Upper lobe of right lung (tissue), 1 donor: Measurements from ENCODE around the gene KDM2B. TPM values are rescaled to one million over a fixed set of nuclear protein-coding genes. Genes with fewer than 3 reads are reported as not detected.

Source experiments
- ATAC-seq: fragments of 200-7000 bp; cut with Tn5 transposase; one replicate; pipeline ENCODE4 v1.9.1; 2020; ENCODE audit warnings: mild to moderate bottlenecking, moderate library complexity
- DNase-seq: peaks from one replicate; pipeline ENCODE4 v3.0.0-alpha.2; 2020
- H3K27ac ChIP-seq: fragments of 200-600 bp; one replicate; pipeline ENCODE4 v1.8.0; 2022
- H3K27me3 ChIP-seq: fragments of 200-600 bp; one replicate; pipeline ENCODE4 v1.8.0; 2022; ENCODE audit warnings: mild to moderate bottlenecking
- H3K36me3 ChIP-seq: fragments of 200-600 bp; one replicate; pipeline ENCODE4 v1.8.0; 2022
- H3K4me1 ChIP-seq: fragments of 200-600 bp; one replicate; pipeline ENCODE4 v1.8.0; 2022
- H3K4me3 ChIP-seq: fragments of 200-600 bp; one replicate; pipeline ENCODE4 v1.8.0; 2022; ENCODE audit warnings: mild to moderate bottlenecking
- H3K9me3 ChIP-seq: fragments of 200-600 bp; one replicate; pipeline ENCODE4 v1.8.0; 2022
- intact Hi-C: fragments of 100-400 bp; cut with DNase I; formaldehyde crosslinking; loops from one replicate; pipeline ENCODE4 v1.11.0; 2022
- total RNA-seq: library from RNA; stranded (reverse); fragmentation: NEBNext Ultra II Directional; extraction: Animal tissue kit (Norgen Biotek cat#: 25700); gene quantifications from one replicate; pipeline ENCODE4 v1.2.1, GENCODE V29; 2021
- TF ChIP-seq, protein P1 (sequence below): fragments of 200-600 bp; IDR thresholded peaks from one replicate; pipeline ENCODE4 v1.8.0; 2022; ENCODE audit warnings: antibody characterized with exemption
- donor health status: DM: no; HTN: yes; CAD: no; lungs with severe emphysema.

The KDM2B gene
- total RNA-seq, 1 donor from 2014 or later: 35.4 TPM

DNA sequence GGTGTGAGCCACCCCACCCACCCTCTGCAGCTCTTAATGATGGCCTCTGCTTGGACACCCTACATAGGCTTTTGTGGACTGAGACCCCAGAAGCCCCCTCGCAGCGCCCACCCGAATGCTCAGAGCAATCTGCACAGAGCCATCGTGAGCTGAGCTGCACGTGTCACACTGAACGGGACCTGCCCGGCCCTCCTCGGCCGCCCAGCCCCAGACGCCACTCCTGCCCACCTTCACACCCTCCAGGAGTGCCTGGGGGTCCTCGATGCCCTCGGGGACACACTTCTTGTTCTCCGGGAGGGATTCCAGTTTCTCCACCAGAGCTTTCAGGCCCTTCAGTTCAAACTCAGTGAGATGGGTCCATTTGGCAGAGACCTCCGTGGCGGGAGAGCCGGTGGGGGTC is 71.5 kb downstream of the KDM2B start:
- H3K9me3 ChIP-seq: no peaks in the 10 kb centered on the region
- no peak overlapping the region for H3K27ac ChIP-seq
- no peak overlapping the region for H3K4me3 ChIP-seq
- intact Hi-C loops: no loop called here
- DNase-seq (no peak), ATAC-seq (no peak)
- TF ChIP-seq, protein P1, sequence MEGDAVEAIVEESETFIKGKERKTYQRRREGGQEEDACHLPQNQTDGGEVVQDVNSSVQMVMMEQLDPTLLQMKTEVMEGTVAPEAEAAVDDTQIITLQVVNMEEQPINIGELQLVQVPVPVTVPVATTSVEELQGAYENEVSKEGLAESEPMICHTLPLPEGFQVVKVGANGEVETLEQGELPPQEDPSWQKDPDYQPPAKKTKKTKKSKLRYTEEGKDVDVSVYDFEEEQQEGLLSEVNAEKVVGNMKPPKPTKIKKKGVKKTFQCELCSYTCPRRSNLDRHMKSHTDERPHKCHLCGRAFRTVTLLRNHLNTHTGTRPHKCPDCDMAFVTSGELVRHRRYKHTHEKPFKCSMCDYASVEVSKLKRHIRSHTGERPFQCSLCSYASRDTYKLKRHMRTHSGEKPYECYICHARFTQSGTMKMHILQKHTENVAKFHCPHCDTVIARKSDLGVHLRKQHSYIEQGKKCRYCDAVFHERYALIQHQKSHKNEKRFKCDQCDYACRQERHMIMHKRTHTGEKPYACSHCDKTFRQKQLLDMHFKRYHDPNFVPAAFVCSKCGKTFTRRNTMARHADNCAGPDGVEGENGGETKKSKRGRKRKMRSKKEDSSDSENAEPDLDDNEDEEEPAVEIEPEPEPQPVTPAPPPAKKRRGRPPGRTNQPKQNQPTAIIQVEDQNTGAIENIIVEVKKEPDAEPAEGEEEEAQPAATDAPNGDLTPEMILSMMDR: no peak
- peaks cover 36% of the 10 kb centered on the region for H3K36me3 ChIP-seq
- no peaks in the 10 kb centered on the region for H3K4me1 ChIP-seq
- no peaks in the 10 kb centered on the region for H3K27me3 ChIP-seq

DNA sequence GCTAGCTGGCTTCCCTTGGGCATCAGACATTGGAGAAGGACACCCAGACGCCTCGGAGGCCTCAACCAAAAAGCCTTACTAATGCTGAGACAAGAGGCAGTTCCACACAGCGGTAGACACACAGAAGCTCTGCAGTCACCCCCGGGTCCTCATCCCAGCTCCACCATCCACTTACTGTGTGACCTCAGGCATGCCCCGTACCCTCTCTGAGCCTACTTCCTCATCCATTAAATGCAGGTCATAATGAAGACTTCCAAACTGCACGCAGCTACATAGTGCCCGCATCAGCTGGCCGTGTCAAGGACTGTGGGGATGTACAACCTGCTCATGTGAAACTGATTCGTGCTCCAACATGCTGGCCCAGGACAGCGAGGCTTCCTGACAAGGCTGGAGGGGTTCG is 72.3 kb downstream of the KDM2B start:
- Histone ChIP-seq H3K4me3 (no peak overlapping the region), H3K36me3 (peaks cover 36% of the 10 kb centered on the region), H3K4me1 (no peaks in the 10 kb centered on the region), H3K9me3 (no peaks in the 10 kb centered on the region), H3K27ac (no peak overlapping the region), H3K27me3 (no peaks in the 10 kb centered on the region)
- TF ChIP-seq, protein P1: no peak
- DNase-seq (no peak), ATAC-seq (no peak)
- intact Hi-C loops: no loop called here

DNA sequence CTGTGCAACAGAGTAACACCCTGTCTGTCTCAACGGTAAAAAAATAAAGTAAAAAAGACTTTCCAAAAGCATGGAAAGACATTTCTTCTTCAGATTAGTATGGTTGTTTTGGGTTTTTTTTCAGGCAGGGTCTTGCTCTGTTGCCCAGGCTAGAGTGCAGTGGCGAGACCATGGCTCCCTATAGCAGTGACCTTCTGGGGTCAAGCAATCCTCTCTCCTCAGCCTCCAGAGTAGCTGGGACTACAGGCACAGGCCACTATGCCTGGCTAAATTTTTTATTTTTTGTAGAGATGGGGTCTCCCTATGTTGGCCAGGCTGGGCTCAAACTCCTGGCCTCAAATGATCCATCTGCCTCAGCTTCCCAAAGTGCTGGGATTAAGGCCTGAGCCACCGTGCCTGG is 72.8 kb downstream of the KDM2B start:
- Histone ChIP-seq H3K36me3 (peaks cover 36% of the 10 kb centered on the region), H3K4me1 (no peaks in the 10 kb centered on the region), H3K27ac (no peak overlapping the region), H3K27me3 (no peaks in the 10 kb centered on the region), H3K9me3 (no peaks in the 10 kb centered on the region), H3K4me3 (no peak overlapping the region)
- TF ChIP-seq, protein P1: no peak
- DNase-seq (no peak), ATAC-seq (no peak)
- intact Hi-C loops: no loop called here

DNA sequence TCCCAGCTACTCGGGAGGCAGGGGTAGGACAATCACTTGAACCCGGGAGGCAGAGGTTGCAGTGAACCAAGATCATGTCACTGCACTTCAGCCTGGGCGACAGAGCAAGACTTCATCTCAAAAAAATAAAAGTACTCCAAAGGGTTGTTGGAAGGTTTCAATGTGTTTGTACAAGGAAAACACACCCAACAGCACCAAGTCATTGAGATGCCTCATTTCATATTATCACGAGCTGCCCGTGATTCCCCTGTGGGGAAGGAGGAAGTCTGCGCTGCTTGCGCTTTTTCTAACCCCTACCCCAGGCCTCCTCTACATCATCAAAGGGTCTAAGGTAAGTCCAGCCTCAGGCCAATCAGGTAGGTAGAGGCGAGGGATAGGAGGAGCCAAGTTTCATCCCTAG is 73.6 kb downstream of the KDM2B start:
- Histone ChIP-seq H3K4me1 (no peaks in the 10 kb centered on the region), H3K27me3 (no peaks in the 10 kb centered on the region), H3K9me3 (no peaks in the 10 kb centered on the region), H3K36me3 (peaks cover 32% of the 10 kb centered on the region), H3K4me3 (no peak overlapping the region), H3K27ac (no peak overlapping the region)
- TF ChIP-seq, protein P1: no peak
- DNase-seq: no peak
- ATAC-seq: peak; percentile 55
- intact Hi-C loops: no loop called here

DNA sequence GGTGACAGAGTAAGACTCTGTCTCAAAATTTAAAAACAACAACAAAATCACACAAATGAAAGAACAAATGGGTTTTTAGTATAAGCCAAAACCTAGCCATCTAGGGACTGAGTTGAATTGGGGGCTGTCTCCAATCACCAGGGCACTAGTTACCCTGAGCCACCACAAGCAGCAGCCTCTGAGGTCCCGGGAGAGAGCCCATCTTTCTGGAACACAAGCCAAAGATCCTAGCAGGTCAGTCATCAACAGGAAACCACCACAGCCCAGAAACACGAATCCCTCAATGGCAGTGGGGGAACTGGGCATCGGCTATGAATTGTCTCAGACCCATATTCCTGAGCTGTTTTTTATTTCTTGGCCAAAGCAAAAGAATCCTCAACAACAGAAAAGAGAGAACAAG is 75.3 kb downstream of the KDM2B start:
- TF ChIP-seq, protein P1: no peak
- intact Hi-C loops: no loop called here
- H3K27ac ChIP-seq: no peak overlapping the region
- H3K4me3 ChIP-seq: no peak overlapping the region
- H3K4me1 ChIP-seq: no peaks in the 10 kb centered on the region
- peaks cover 23% of the 10 kb centered on the region for H3K36me3 ChIP-seq
- H3K9me3 ChIP-seq: no peaks in the 10 kb centered on the region
- ATAC-seq (no peak), DNase-seq (no peak)
- H3K27me3 ChIP-seq: no peaks in the 10 kb centered on the region

DNA sequence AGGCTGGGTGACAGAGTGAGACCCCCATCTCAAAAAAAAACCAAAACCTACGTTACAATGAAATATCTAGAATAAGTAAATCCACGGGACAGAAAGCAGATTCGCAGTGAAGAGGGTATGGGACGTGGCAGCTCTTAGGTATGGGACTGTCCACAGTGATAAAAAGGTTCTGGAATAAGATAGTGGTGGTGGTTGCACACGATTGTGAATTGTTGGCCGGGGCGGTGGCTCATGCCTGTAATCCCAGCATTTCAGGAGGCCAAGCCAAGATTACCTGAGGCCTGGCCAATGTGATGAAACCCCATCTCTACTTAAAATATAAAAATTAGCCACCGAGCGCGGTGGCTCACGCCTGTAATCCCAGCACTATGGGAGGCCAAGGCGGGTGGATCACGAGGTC is 76.3 kb downstream of the KDM2B start:
- DNase-seq (no peak), ATAC-seq (no peak)
- TF ChIP-seq, protein P1: no peak
- Histone ChIP-seq H3K36me3 (peaks cover 16% of the 10 kb centered on the region), H3K27me3 (no peaks in the 10 kb centered on the region), H3K4me3 (no peak overlapping the region), H3K9me3 (no peaks in the 10 kb centered on the region), H3K4me1 (no peaks in the 10 kb centered on the region), H3K27ac (no peak overlapping the region)
- intact Hi-C loops: no loop called here
